GM12878 (cell line): Measurements from ENCODE around the gene PLXNB3. TPM values are rescaled to one million over a fixed set of nuclear protein-coding genes. Genes with fewer than 3 reads are reported as not detected.
A peak's percentile ranks its signal among the peaks of the same experiment; 100 is the strongest.

Source experiments
- ATAC-seq: fragments of 200-7000 bp; cut with Tn5 transposase; 3 replicates; pipeline ENCODE4 v1.9.1; 2020; ENCODE audit warnings: mild to moderate bottlenecking, moderate library complexity
- BruUV-seq: library from RNA; stranded (reverse); fragments of 400-500 nt; replicated peaks from 2 replicates; lab custom pipeline; 2021; lab: Mats Ljungman, UMichigan
- CTCF ChIA-PET: fragments of 300-600 bp; sonication (Branson Sonifier 250); formaldehyde crosslinking; extraction: SDS; loops from one replicate; lab custom pipeline; 2021; ENCODE audit warnings: inconsistent platforms; lab: Yijun Ruan, JAX
- POLR2A ChIA-PET: fragments of 350-600 bp; formaldehyde crosslinking; extraction: SDS; loops from one replicate; lab custom pipeline; 2021; ENCODE audit warnings: inconsistent platforms; lab: Charles Lee
- RAD21 ChIA-PET: fragments of 300-600 bp; sonication (Branson Sonifier 250); formaldehyde crosslinking; loops from one replicate; lab custom pipeline; 2023; ENCODE audit warnings: antibody characterized with exemption; ENCODE audit not compliant: unreplicated experiment; lab: Charles Lee
- SMC1A ChIA-PET: fragments of 300-600 bp; sonication (Branson Sonifier 250); formaldehyde crosslinking; loops from one replicate; lab custom pipeline; 2023; ENCODE audit not compliant: unreplicated experiment, uncharacterized antibody; lab: Charles Lee
- DNase-seq: peaks from one replicate; pipeline ENCODE4 v3.0.0-alpha.2; 2011; ENCODE audit warnings: low read depth, low spot score
- FAIRE-seq: peaks from 3 replicates; lab custom pipeline; 2011; peaks lifted over from hg19 to GRCh38; lab: Jason Lieb, UNC
- H2AFZ ChIP-seq: 2 replicates; pipeline ENCODE4 v1.6.0; 2011; ENCODE audit warnings: low read depth, low read length, control low read depth; ENCODE audit not compliant: control insufficient read depth
- H3K27ac ChIP-seq: 2 replicates; pipeline ENCODE4 v1.5.1; 2011; ENCODE audit warnings: control low read depth; ENCODE audit not compliant: control insufficient read depth, insufficient read depth
- H3K27me3 ChIP-seq, 2 experiments: replicated peaks in 1 of 2; 2 replicates each; pipeline versions ENCODE4 v1.6.0 to v1.6.1; 2011; ENCODE audit warnings: low read length in 1 of 2; ENCODE audit not compliant: control insufficient read depth in 2 of 2, insufficient read depth in 2 of 2
- H3K36me3 ChIP-seq, 2 experiments: 2 replicates each; pipeline ENCODE4 v1.5.1; 2011; ENCODE audit warnings: low read length in 1 of 2; ENCODE audit not compliant: control insufficient read depth in 2 of 2, insufficient read depth in 2 of 2
- H3K4me1 ChIP-seq: 2 replicates; pipeline ENCODE4 v1.6.1; 2011; ENCODE audit warnings: mild to moderate bottlenecking, low read length, moderate library complexity, mixed read lengths; ENCODE audit not compliant: control insufficient read depth, insufficient read depth
- H3K4me2 ChIP-seq: 2 replicates; pipeline ENCODE4 v1.6.0; 2011; ENCODE audit warnings: control low read depth; ENCODE audit not compliant: control insufficient read depth, insufficient read depth
- H3K4me3 ChIP-seq: fragments of 200-600 bp; sonication (generic); 2 replicates; pipeline ENCODE4 v1.5.1; 2016
- H3K79me2 ChIP-seq: 2 replicates; pipeline ENCODE4 v1.6.0; 2011; ENCODE audit warnings: low read length; ENCODE audit not compliant: control insufficient read depth, insufficient read depth
- H3K9ac ChIP-seq: 2 replicates; pipeline ENCODE4 v1.8.0; 2011; ENCODE audit warnings: low read length, control low read depth, mixed read lengths; ENCODE audit not compliant: control insufficient read depth, insufficient read depth
- H3K9me3 ChIP-seq: replicated peaks from 3 replicates; pipeline ENCODE4 v1.5.1; 2011; ENCODE audit warnings: mild to moderate bottlenecking, low read length; ENCODE audit not compliant: control insufficient read depth, insufficient read depth
- H4K20me1 ChIP-seq: 2 replicates; pipeline ENCODE4 v1.6.0; 2011; ENCODE audit not compliant: control insufficient read depth, insufficient read depth
- IKZF1 ChIP-seq: fragments of 450-650 bp; conservative IDR thresholded peaks from 2 replicates; pipeline ENCODE4 v1.6.1; 2017; ENCODE audit warnings: antibody characterized with exemption, mild to moderate bottlenecking
- NR2C1 ChIP-seq: fragments of 450-650 bp; IDR thresholded peaks from 2 replicates; pipeline ENCODE4 v1.6.1; 2017; ENCODE audit warnings: antibody characterized with exemption, mild to moderate bottlenecking, moderate library complexity
- TBL1XR1 ChIP-seq: IDR thresholded peaks from 2 replicates; pipeline ENCODE4 v1.6.1; 2012; ENCODE audit warnings: low read depth, low read length, improper control_type of control experiment
- WGBS: methylation state at CpG from one replicate; pipeline ENCODE4 v1.1.6; 2016; ENCODE audit warnings: low lambda C conversion rate; ENCODE audit not compliant: insufficient replicate concordance, insufficient coverage; ENCODE audit errors: missing lambda C conversion rate; 5-methylcytosine and 5-hydroxymethylcytosine counted together
- in situ Hi-C: fragments of 300-500 bp; cut with MboI; formaldehyde crosslinking; loops from 9 replicates; pipeline ENCODE4 v1.14.3; 2018; ENCODE audit warnings: mixed read lengths
- intact Hi-C: fragments of 100-400 bp; cut with micrococcal nuclease; formaldehyde crosslinking; loops from one replicate; pipeline ENCODE4 v1.14.2; 2022; ENCODE audit not compliant: unreplicated experiment
- polyA plus RNA-seq, 11 experiments: library from polyadenylated mRNA; depleted of rRNA in 4 of 11; unstranded in 6 of 11; stranded (reverse) in 5 of 11; fragments of >200 nt; fragmentation: Nextera tagmentation in 4 of 11; fragmentation: Illumina TruSeq in 1 of 11; extraction: Ambion mirVana in 4 of 11; extraction: Trizol in 1 of 11; gene quantifications; 1 replicate in 1 of 11; 2 replicates in 10 of 11; pipeline versions ENCODE4 v1.2.1 to v1.2.3, GENCODE V29; 2011 to 2016; ENCODE audit warnings: inconsistent platforms in 2 of 11, missing spikeins in 2 of 11, low read depth in 1 of 11
- total RNA-seq, 4 experiments: library from RNA; depleted of rRNA in 3 of 4; stranded (reverse); fragments of >200 nt in 3 of 4; fragmentation: Illumina TruSeq in 1 of 4; extraction: Trizol in 1 of 4; gene quantifications; 2 replicates each; pipeline versions ENCODE4 v1.2.1 to v1.2.3, GENCODE V29; 2013 to 2021
- TF ChIP-seq, protein P1 (sequence below): fragments of 150-350 bp; IDR thresholded peaks from 2 replicates; pipeline ENCODE4 v1.6.1; 2014; ENCODE audit warnings: mild to moderate bottlenecking, low read depth, low read length

The PLXNB3 gene
- total and polyA plus RNA-seq, 10 of the 15 experiments (the other 5 are each of a cell fraction or from before 2014, with no cell fraction given): 0.06 to 0.68 (median 0.19) TPM; not detected in 4

DNA sequence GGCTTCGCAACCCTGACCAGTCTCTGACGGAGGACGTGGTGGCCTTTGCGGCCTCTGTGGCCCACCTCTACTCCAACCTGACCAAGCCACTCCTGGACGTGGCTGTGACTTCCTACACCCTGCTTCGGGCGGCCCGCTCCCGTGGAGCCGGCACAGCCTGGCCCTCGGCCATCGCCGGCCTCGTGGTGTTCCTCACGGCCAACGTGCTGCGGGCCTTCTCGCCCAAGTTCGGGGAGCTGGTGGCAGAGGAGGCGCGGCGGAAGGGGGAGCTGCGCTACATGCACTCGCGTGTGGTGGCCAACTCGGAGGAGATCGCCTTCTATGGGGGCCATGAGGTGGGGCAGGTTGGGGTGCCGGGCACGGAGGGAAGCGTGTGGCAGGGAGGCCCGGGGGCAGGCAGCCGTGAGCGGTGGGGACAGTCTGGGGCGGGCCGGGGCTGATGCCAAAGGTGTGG lies 38.2 kb upstream of the PLXNB3 start:
- Histone ChIP-seq H3K4me3 (no peak overlapping the region), H3K36me3 (peaks cover 0 to under 1% of the 10 kb centered on the region in 2 experiments; a peak in 1 of 4 replicates), H4K20me1 (no peaks in the 10 kb centered on the region), H3K79me2 (peaks cover 17% of the 10 kb centered on the region), H3K4me2 (peak overlapping the region; percentile 71), H3K4me1 (peaks cover 30% of the 10 kb centered on the region), H3K9me3 (no peaks in the 10 kb centered on the region; the same call in 2 of the 3 replicates), H3K9ac (no peak overlapping the region), H2AFZ (no peak overlapping the region), H3K27ac (no peak overlapping the region; the same call in 1 of the 2 replicates), H3K27me3 (no peaks in the 10 kb centered on the region)
- DNase-seq (no peak), FAIRE-seq (no peak), ATAC-seq (no peak)
- RAD21 ChIA-PET: no interaction called here
- BruUV-seq: no TSS peak
- intact Hi-C loops: no loop called here
- CTCF ChIA-PET: no interaction called here
- POLR2A ChIA-PET: interaction anchor here (0.6 to 1.3 kb wide), 3 partner anchors 9 to 201 kb away, joined by 3 to 6 read pairs (median 4); partner anchors contain the start of gene ARHGAP4
- TF ChIP-seq IKZF1: no peak
- no peak for TF ChIP-seq NR2C1
- TF ChIP-seq TBL1XR1: no peak
- TF ChIP-seq, protein P1, sequence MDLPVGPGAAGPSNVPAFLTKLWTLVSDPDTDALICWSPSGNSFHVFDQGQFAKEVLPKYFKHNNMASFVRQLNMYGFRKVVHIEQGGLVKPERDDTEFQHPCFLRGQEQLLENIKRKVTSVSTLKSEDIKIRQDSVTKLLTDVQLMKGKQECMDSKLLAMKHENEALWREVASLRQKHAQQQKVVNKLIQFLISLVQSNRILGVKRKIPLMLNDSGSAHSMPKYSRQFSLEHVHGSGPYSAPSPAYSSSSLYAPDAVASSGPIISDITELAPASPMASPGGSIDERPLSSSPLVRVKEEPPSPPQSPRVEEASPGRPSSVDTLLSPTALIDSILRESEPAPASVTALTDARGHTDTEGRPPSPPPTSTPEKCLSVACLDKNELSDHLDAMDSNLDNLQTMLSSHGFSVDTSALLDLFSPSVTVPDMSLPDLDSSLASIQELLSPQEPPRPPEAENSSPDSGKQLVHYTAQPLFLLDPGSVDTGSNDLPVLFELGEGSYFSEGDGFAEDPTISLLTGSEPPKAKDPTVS: no peak
- WGBS: 89% methylated on average over 29 of the region's 35 CpGs
- SMC1A ChIA-PET: no interaction called here
- in situ Hi-C loops: no loop called here
